ENCODE results near the gene NR3C2.

NR3C2 gene

DNA sequence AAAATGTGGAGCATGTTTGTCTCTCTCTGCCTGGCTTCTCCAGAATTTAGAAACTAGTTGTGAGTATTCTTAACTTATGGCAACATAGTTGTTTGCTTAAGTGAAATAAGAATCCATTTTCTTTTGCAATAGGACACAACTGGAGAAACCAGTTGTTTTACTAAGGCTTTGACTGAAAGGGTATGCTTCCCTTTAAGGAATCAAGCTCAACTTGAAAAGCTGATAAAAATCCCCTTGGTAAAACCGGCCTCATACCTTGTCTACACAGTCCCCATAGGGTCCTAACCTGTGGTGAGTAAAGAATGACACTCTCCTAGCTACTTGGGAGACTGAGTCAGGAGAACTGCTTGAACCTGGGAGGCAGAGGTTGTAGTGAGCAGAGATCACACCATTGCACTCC, 139.8 kb downstream of the NR3C2 start:
- no peak for DNase-seq

DNA sequence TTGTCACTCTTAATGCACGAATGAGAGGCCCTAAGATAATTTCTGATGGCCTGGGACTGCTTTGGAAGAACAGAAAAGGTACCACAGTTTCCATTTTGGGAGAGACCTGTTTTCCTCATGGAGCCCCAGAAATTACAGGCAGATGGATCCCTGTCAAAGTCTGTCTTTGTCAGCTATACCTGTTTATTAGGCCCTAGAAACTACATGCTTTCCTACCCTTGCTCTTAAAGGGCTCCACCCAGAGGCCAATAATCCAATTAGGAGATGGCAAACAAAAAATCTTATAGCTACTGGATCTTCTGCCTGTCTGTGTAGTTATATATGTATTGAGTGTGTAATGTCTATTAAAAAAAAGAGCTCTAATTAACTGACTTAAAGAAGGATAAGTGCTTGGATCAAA, 141.3 kb downstream of the NR3C2 start:
- DNase-seq, result no peak

DNA sequence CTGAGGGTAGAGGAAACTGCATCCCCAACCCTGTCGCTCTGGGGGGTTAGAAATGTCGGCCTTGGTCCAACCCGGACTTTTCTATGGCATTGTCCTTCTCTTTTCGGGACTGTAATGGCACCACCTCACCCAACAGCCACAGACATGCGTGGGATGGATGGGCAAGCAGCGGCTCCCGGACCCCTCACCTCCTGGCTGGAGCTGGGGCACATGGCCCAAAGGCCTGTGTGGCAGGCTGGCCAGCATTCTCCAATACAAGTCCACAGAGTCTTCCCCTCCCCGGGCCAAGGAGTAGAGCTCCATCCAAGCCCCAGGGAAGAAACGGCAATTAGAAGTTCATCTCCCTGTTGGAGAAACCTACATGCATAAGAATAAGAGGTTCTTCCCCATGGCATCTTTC, 142.9 kb downstream of the NR3C2 start:
- DNase-seq, result no peak

DNA sequence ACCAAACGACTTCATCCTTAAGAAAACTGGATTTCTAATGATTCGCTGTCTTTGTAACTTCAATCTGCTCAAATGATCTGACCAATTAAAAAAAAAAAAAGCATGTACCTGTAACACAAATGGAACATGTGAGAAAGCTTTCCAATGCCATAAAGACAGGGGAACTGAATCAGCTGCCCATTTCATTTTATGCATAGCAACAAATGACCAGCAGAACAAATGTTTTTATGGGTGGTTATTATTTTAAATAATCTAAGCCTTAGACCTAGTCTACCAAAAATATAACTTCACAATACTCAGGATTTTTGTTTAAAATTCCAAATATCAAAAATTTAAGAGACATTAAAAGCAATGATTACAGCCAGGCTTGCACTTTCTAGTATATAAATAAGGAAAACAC, 145.7 kb downstream of the NR3C2 start:
- no peak for DNase-seq

DNA sequence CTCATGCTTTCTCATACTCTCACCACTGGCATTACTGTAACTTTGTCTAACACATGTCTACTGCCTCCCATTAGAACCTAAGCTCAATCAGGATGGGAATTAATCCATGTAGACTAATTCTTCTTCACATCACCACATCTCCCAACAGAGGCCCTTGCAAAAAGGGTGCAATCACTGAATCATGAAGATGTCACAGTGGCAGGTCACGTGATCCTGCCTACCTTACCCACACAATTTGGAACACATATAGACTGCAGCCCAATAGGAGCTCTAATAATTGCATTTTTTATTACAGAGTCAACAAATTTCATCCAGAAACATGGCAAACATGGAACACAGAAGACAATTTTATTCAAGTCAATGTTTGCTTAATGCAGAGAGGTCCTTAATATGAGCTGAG, 146.6 kb downstream of the NR3C2 start:
- DNase-seq, result no peak

DNA sequence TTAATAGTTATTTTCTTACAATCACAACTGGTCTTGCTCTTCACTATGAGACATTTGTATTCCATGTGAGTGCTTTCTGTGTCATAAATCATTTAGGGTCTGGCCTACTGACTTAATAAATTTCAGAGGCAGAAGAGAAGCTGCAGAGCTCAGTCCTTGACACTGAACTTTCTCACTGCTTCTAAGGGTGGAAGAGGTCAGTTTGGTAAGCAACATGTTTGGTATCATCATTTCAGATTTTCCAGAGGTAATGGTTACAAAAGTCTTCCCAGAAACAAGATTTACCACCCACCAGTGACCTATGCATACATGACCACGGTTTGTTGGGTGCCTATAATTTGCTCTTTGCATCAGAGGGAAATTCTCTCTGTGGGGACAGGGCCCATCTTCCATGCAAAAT, 148.6 kb downstream of the NR3C2 start:
- DNase-seq, result no peak

DNA sequence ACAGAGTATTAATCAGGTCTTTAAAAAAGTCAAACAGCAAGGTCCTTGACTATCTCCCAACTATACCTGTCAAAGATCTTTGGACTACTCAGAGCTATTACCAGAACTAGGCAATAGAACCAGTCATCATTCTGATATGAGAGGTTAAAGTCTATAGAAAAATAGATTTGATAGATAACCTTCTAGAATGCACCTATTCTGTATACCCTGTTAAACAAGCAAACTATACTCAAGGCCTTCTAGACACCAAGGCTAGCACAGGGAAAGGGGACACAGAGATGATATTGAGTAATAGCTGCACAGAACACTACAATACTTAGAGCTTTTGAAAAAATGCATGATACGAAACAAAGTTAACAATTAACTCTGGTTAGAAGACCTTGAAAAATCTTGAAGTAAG, 149.5 kb downstream of the NR3C2 start:
- DNase-seq, result no peak

DNA sequence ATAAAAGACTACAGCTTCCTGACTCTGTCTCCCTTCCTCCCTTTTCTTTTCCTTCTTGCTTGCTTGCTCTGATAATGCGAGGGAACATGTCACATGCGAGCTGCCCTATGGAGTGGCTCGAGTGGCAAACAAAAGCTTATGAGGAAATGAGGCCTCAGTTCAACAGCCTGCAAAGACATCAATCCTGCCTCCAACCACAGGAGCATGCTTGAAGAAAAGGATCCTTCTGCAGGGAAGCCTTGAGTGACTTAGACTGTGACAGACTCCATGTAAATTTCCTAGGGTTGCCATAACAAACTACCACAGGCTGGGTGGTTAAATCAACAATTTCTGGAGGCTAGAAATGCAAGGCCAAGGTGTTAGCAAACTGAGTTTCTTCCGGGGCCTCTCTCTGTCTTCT, 152.5 kb downstream of the NR3C2 start:
- DNase-seq, result no peak

DNA sequence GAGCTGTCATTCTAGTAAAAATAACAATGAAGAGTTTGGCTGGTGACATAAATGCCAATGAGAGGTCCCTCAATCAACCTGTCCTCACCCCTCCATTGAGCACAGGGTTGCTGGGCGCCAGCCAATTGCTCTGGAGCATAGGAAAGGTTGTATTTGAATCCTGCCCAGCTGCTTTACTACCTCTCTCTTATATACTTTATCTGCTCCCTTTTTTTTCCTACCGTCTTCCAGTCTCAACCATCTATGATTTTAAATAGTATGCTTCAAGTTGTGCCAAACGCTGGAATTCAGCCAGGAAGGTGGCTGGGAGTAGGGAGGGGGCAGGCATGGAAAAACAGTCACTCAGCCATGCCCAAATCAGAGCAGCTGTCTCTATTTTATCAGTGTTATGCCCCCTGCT, 153.8 kb downstream of the NR3C2 start:
- DNase-seq, result no peak

DNA sequence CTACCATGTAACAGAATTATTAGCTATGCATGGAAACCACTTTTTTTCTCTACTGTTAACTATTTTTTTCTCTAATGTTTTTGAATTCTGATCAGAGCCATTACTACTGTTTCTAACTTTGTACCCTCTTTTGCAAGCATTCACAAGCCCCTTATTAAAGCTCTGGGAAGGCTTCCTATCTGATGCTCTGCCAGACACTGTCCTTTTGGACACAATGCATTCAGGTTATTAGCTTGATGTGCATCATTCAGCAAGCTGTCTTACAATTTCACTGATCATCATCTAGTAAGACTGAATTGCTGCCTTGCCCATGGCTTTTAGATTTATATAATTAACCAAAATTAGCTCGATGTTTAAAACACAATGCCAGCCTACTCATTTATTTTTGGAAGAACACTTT, 155.1 kb downstream of the NR3C2 start:
- no peak for DNase-seq

DNA sequence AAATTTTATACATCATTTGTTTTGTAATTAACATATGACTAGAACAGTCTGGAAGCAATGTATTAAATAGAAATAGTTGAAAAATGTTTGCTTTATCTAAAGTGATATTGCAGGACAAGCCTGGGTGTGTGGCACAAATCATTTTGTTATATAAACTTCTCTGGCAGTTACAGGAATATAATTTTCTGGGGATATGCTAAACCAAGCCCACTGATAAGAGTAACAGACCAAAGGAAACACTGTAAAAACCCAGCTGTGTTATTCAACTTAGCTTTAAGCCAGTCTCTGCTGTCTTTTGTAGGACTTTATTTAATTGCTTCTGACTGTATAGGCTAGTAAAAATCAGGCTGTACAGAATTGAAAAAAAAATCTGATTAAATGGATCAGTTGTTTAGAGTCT, 156.2 kb downstream of the NR3C2 start:
- DNase-seq, result no peak

DNA sequence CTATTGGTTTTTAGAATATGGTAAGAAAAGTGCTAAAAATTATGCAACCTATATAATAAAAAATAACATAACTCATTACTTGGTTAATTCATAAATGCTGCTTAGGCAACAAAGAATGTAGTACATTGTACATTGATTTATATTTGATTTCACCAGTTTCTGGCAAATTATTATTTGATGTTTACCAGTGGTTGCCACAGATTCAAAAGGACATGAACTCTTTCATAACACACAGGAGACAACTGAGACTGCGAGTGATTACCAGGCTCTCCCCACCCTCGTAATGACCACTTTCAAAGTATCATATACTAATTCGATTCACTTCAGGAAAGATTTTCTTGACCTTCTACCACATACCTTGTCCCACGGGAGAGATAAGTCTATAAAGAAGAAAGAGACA, 158.5 kb downstream of the NR3C2 start:
- DNase-seq, result no peak

DNA sequence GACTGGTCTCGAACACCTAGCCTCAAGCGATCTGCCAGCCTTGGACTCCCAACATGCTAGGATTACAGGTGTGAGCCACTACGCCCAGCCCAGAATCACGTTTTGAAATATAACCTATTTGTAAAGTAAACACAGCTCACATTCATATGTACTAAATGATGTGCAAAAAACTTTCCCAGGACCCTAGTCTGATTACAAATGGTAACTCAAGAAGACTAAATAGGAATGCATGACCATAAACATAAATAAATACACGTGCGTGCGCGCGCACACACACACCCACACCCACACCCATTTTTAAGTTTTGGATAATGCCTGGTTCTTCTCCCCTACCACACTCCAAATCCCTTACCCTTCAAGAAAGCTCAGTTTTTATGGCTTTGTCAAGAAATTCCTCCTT, 163.9 kb downstream of the NR3C2 start:
- no peak for DNase-seq

DNA sequence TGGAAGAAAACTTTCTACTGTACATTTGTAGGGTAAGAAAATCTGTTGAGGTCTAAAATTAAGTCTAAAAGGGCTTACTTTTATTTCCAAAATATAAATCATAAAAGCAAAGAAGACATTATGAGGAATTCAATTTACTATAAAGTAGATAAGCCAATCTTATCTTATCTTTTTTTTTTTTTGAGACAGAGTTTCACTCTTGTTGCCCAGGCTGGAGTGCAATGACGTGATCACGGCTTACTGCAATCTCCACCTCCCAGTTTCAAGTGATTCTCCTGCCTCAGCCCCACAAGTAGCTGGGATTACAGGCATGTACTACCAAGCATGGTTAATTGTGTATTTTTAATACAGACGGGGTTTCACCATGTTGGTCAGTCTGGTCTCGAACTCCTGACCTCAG, 166.9 kb downstream of the NR3C2 start:
- DNase-seq, result no peak

DNA sequence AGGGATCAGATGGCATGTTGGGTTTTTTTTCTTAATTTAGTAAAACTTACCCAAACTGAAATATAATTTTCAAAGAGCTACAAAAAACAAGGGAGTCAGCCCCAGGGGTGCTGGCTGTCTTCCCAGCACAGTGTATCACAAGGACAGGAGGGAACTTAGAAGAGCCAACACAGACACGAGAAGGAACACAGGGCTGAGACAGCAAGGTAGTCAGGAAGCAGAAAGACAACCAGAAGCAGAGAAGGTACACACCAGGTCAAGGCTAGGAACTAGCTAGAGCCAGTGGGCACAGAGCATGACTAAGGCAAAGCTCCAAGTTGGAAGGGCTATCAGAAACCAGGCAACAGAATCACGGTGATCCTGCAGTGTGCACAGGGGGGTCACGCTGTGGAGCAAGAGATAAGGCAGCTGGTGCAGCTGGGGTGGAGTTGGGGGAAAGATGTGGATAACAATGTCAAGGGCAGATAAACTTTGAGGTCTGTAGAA, 168.7 kb downstream of the NR3C2 start:
- DNase-seq, result no peak

DNA sequence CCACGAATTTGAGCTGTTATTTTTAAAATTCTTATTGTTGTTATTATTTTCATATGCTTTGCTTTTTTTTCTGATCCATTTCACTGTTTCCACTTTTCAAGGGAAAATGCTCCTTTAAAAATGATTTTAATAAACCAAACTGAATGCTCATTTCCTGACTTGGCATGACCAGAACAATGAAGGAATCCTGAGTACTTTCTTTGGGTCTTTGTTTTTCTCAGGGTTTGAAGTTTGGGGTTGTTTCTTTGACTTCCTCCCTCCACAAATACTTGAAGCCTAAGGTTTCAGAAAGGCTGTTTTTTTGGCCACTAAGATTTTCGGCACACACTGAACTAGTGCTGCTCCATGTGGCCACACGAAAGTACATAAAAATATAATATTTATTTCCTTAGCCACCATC, 171.0 kb downstream of the NR3C2 start:
- DNase-seq, result no peak

DNA sequence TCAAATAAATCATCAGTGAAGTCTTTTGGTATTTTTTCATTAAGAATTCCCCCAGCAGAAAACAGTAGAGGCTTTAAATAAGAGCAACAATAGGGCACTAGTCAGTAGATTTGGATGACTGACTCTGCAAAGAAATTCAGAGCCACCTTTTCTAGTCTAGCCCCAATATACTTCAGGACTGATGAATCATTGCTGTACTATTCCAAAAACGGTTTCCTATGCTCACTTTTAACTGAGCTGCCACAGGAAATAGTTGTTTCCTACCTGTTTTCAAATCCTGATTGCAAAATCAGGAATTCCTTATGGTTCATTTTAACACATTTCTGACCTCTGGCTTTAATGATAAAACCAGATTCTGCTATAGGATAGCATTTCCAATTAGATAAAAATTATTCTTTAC, 171.6 kb downstream of the NR3C2 start:
- DNase-seq, result no peak

DNA sequence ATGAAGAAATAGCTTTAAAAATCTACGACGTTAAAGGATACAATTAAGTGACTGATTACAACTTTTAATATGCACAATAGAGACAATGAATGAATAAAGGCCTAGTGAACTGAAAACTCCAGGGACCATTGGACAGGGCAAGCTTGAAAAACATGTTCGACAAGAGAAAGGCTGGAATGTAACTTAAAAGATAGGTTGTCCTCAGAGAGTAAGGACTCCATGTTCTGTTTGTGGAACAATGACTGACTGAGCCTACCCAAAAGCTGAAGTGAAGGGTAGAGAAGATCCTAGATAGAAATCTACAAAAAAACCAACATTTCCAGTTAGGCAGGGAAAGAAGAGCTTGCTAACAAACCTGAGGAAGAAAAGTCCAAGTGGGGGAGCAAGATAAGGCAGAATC, 173.4 kb downstream of the NR3C2 start:
- no peak for DNase-seq

DNA sequence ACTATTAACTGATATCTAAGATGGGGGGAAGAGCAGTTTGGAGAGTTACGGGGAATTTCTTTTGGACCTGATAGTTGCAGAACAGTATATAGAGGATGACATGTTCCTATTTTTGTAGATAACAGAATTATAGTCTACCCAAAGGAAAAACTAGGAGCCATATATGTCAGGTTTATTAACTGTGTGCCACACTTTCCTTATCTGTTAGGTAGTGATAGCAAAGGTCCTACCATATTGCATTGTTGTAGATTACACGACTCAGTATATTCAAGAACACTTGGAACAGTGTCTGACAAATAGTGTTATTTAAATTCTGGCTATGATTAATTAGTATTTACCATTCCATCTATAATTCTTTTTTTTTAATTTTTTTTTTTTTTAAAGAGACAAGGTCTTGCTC, 175.3 kb downstream of the NR3C2 start:
- DNase-seq, result no peak

DNA sequence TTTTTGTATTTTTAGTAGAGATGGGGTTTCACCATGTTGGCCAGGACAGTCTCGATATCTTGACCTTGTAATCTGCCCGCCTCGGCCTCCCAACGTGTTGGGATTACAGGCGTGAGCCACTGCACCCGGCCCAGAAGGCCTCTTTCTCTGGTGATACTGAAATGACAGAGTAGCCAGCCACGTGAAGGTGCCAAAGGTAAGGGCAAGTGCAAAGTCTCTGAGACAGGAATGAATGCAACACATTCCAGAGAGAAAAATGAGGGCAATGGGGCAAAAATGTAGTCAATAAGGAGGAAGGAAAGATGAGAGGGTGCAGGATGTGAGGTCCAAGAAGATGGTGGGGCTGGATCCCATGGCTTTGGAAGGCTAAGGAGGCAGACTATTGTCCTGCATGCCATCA, 176.0 kb downstream of the NR3C2 start:
- DNase-seq, result no peak

DNA sequence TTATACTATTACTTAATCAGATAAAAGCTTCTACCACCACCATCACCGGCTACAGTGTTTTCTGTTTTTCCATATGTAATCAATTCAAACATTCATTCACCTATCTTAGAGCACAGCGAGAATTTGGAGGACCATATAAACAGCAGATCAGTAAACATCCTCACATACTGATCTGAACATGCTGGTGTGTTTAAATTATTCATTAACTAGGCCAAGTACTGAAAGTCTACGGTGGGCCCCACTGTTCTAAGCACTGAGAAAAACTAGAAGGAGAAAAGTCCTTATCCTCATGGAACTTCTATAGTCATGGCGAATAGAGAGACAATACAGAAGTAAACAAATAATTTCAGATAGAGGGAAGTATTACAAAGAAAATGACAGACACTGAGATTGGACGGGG, 176.6 kb downstream of the NR3C2 start:
- DNase-seq, result no peak

DNA sequence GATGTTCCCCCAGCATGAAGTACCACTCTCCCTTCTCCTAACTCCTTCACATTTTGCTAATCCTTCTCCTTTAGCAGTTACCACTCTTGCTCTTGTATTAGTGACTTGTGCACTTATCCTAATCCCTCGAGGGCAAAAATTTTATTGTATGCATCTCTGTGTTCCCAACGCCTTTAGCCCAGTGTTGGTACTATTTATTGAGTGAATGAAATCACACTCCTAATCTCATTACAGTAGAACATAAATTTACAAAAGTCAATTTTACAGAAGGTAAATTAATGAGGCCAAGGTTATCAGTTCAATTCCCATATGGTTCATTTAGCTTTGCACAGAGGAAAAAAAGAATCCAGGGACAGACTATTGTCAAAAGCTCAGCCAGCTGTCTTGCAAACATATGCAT, 178.4 kb downstream of the NR3C2 start:
- no peak for DNase-seq

DNA sequence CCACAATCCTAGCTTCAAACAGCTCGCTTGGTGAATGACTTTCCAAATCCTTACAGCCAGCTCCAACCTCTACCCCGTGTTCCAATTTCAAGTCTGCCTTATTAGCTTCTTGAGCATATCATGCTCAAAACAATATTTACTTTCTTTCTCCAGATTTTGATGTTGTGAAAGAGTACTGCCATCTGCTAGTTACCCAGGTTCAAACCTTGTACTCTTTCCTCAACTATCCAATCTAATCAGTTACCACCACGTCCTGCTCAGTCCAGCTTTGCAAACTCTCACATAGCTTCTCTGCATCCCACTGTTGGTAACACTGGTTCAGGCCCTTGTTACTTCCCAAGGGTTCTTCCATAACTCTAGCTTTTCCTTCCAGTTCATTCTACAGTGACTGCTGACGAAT, 179.1 kb downstream of the NR3C2 start:
- no peak for DNase-seq

DNA sequence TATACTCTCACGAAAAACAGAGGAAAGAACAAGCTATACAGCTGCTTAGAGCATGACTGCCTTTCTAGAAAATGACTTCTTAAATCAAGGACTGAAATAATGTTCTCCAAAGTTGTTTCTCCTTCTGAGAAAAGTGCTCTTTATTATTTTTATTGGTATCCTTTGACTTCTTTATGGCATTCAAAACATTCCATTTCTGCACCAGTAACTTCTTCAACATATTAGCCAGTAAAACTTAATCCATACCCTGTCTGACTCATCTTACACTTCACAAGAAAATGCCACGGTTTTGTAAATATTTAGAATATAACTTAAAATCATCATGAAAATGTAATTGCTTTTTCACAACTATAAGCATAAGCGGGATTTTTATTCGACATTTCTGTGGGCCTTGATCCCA, 180.4 kb downstream of the NR3C2 start:
- no peak for DNase-seq

DNA sequence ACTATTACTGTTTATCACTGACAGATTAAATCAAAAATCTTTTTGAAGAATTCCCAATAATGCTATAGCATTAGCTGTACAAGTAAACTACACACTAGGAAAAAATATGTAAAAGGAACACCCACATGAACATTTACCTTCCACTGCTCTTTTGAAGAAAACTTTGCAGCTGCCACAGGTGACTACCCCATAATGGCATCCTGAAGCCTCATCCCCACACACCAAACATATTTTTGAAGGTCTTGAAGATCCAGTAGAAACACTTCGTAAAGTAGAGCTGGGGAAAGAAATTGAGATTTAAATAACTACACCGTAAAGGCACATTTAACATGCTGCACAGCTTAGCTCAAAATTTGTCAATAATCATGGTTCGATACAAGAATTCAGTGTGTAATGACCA, 182.4 kb downstream of the NR3C2 start:
- DNase-seq, result no peak

DNA sequence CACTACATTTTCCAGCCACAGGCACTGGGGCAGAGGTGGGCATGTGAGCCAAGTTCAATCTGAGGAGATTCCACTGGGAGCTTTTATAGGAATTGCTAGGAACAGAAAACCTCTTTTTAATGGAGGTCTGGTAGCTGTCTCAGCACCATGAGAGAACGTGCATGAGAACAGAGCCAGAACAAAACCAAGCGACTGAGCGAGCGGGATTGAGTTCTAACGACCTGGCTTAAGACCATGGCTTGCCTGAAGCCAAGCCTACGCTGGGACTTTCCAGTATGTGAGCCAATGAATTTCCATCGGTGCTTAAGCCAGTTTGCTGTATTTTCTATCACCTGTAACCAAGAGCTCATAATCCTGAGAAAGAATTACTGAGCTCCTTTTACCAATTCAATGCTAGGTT, 183.7 kb downstream of the NR3C2 start:
- DNase-seq, result no peak
